IMR-90 (cell line): ENCODE results near the gene CAMK2N1. TPM values are rescaled to one million over a fixed set of nuclear protein-coding genes. Genes with fewer than 3 reads are reported as not detected.

ENCODE experiments used
- ATAC-seq: fragments of 200-7000 bp; cut with Tn5 transposase; 2 replicates; pipeline ENCODE4 v1.9.1; 2020; ENCODE audit warnings: low read depth, mild to moderate bottlenecking, moderate library complexity
- BruUV-seq: library from RNA; stranded (reverse); fragments of 400-500 nt; replicated peaks from 2 replicates; lab custom pipeline; 2021; lab: Mats Ljungman, UMichigan
- CTCF ChIA-PET: fragments of 300-600 bp; formaldehyde crosslinking; extraction: SDS; loops from one replicate; lab custom pipeline; 2021; ENCODE audit warnings: antibody characterized with exemption; lab: Yijun Ruan, JAX
- POLR2A ChIA-PET: fragments of 300-600 bp; sonication (Branson Sonifier 250); formaldehyde crosslinking; loops from one replicate; lab custom pipeline; 2022; ENCODE audit warnings: antibody characterized with exemption; ENCODE audit not compliant: unreplicated experiment; lab: Charles Lee
- DNase-seq: peaks from one replicate; pipeline ENCODE4 v3.0.0; 2013
- H2AFZ ChIP-seq: replicated peaks from 2 replicates; pipeline ENCODE3; 2013; ENCODE audit warnings: low read length, mild to moderate bottlenecking; ENCODE audit not compliant: poor library complexity
- H2AK5ac ChIP-seq: 2 replicates; pipeline ENCODE4 v1.6.1; 2013; ENCODE audit warnings: low read depth, low read length, inconsistent platforms
- H2AK9ac ChIP-seq: replicated peaks from 2 replicates; pipeline ENCODE3; 2013; ENCODE audit warnings: mild to moderate bottlenecking, low read depth, low read length, moderate library complexity; ENCODE audit not compliant: poor library complexity
- H2BK120ac ChIP-seq: 2 replicates; pipeline ENCODE4 v1.6.1; 2013; ENCODE audit warnings: low read depth, low read length, inconsistent platforms
- H2BK15ac ChIP-seq: 3 replicates; pipeline ENCODE4 v1.6.1; 2013; ENCODE audit warnings: low read depth, low read length, inconsistent platforms
- H2BK20ac ChIP-seq: 2 replicates; pipeline ENCODE4 v1.6.1; 2013; ENCODE audit warnings: low read depth, mild to moderate bottlenecking, inconsistent platforms, low read length, moderate library complexity
- H2BK5ac ChIP-seq: 2 replicates; pipeline ENCODE4 v1.6.1; 2013; ENCODE audit warnings: mild to moderate bottlenecking, low read depth, low read length, inconsistent platforms; ENCODE audit not compliant: poor library complexity, severe bottlenecking
- H3K14ac ChIP-seq: replicated peaks from 2 replicates; pipeline ENCODE4 v1.6.1; 2013; ENCODE audit warnings: low read depth, low read length, inconsistent platforms
- H3K18ac ChIP-seq: 2 replicates; pipeline ENCODE4 v1.6.1; 2013; ENCODE audit warnings: low read depth, low read length, control low read depth
- H3K23ac ChIP-seq: 2 replicates; pipeline ENCODE4 v1.6.1; 2013; ENCODE audit warnings: low read depth, low read length, inconsistent platforms
- H3K27ac ChIP-seq: 2 replicates; pipeline ENCODE4 v1.5.1; 2013; ENCODE audit warnings: mild to moderate bottlenecking, control low read depth, low read length; ENCODE audit not compliant: insufficient read depth
- H3K27me3 ChIP-seq: 2 replicates; pipeline ENCODE4 v1.6.1; 2013; ENCODE audit warnings: low read length; ENCODE audit not compliant: control insufficient read depth, insufficient read depth
- H3K36me3 ChIP-seq: 2 replicates; pipeline ENCODE4 v1.6.1; 2013; ENCODE audit warnings: low read length, mixed read lengths; ENCODE audit not compliant: control insufficient read depth, insufficient read depth
- H3K4ac ChIP-seq: 2 replicates; pipeline ENCODE4 v1.6.1; 2013; ENCODE audit warnings: low read depth, low read length, inconsistent platforms
- H3K4me1 ChIP-seq: 2 replicates; pipeline ENCODE4 v1.6.1; 2013; ENCODE audit warnings: low read length, mixed read lengths; ENCODE audit not compliant: control insufficient read depth, insufficient read depth
- H3K4me2 ChIP-seq: 2 replicates; pipeline ENCODE4 v1.6.1; 2013; ENCODE audit warnings: low read depth, mild to moderate bottlenecking, control low read depth, low read length, moderate library complexity
- H3K4me3 ChIP-seq: 2 replicates; pipeline ENCODE4 v1.5.1; 2013; ENCODE audit warnings: low read depth, mild to moderate bottlenecking, control low read depth, low read length, moderate library complexity; ENCODE audit not compliant: insufficient read depth
- H3K56ac ChIP-seq: 2 replicates; pipeline ENCODE4 v1.6.1; 2013; ENCODE audit warnings: low read length, inconsistent platforms; ENCODE audit not compliant: insufficient read depth; ENCODE audit errors: extremely low read depth
- H3K79me1 ChIP-seq, 2 experiments: 2 replicates each; pipeline ENCODE4 v1.6.1; 2013; ENCODE audit warnings: low read length in 2 of 2, inconsistent platforms in 1 of 2, low read depth in 1 of 2
- H3K9ac ChIP-seq: 2 replicates; pipeline ENCODE4 v1.6.1; 2013; ENCODE audit warnings: low read depth, low read length, control low read depth
- H3K9me1 ChIP-seq: 2 replicates; pipeline ENCODE4 v1.6.1; 2013; ENCODE audit warnings: low read length, inconsistent platforms; ENCODE audit not compliant: insufficient read depth
- H3K9me3 ChIP-seq: 2 replicates; pipeline ENCODE4 v1.6.1; 2013; ENCODE audit warnings: low read length; ENCODE audit not compliant: control insufficient read depth, insufficient read depth
- H4K20me1 ChIP-seq: 2 replicates; pipeline ENCODE4 v1.6.1; 2013; ENCODE audit warnings: low read length, inconsistent platforms; ENCODE audit not compliant: insufficient read depth
- H4K5ac ChIP-seq: 2 replicates; pipeline ENCODE4 v1.6.1; 2013; ENCODE audit warnings: mild to moderate bottlenecking, low read depth, low read length, control low read depth
- H4K8ac ChIP-seq, 2 experiments: 2 replicates each; pipeline ENCODE4 v1.6.1; 2013; ENCODE audit warnings: low read depth in 2 of 2, low read length in 2 of 2, control low read depth in 1 of 2, inconsistent platforms in 1 of 2
- H4K91ac ChIP-seq: 2 replicates; pipeline ENCODE4 v1.6.1; 2013; ENCODE audit warnings: low read depth, low read length, inconsistent platforms; ENCODE audit not compliant: insufficient read depth
- CEBPB ChIP-seq: IDR thresholded peaks from 2 replicates; pipeline ENCODE4 v1.6.1; 2012; ENCODE audit warnings: low read depth, low read length, improper control_type of control experiment
- ELK1 ChIP-seq: fragments of 150-350 bp; IDR thresholded peaks from 2 replicates; pipeline ENCODE4 v1.6.1; 2016; ENCODE audit warnings: low read depth, mild to moderate bottlenecking, low read length, moderate library complexity, borderline replicate concordance
- FOS ChIP-seq: fragments of 150-350 bp; IDR thresholded peaks from 2 replicates; pipeline ENCODE4 v1.6.1; 2016; ENCODE audit warnings: low read depth, low read length
- RAD21 ChIP-seq: IDR thresholded peaks from 2 replicates; pipeline ENCODE4 v1.6.1; 2012; ENCODE audit warnings: low read length, improper control_type of control experiment
- USF2 ChIP-seq: fragments of 150-350 bp; IDR thresholded peaks from 2 replicates; pipeline ENCODE4 v1.6.1; 2017; ENCODE audit warnings: mild to moderate bottlenecking, antibody characterized with exemption, low read length, low read depth
- WGBS, 2 experiments: methylation state at CpG; one replicate each; pipeline versions ENCODE4 v1.1.5 to v1.1.7; 2013; ENCODE audit warnings: missing lambda C conversion rate in 2 of 2; ENCODE audit not compliant: insufficient read length in 1 of 2; ENCODE audit errors: extremely low coverage in 2 of 2; 5-methylcytosine and 5-hydroxymethylcytosine counted together
- dilution Hi-C: fragments of 300-500 bp; cut with HindIII; formaldehyde crosslinking; loops from one replicate; pipeline ENCODE4 v1.14.3; 2018; ENCODE audit warnings: low sequenced_read_pairs; ENCODE audit not compliant: unreplicated experiment
- in situ Hi-C: fragments of 300-500 bp; cut with MboI; formaldehyde crosslinking; loops from 3 replicates; pipeline ENCODE4 v1.14.3; 2019; ENCODE audit warnings: low sequenced_read_pairs, inconsistent platforms, mixed read lengths
- intact Hi-C: fragments of 100-400 bp; cut with micrococcal nuclease; formaldehyde crosslinking; loops from 2 replicates; pipeline ENCODE4 v1.10.0; 2022
- polyA plus RNA-seq, 3 experiments: library from polyadenylated mRNA; depleted of rRNA; stranded (reverse); fragments of >200 nt; gene quantifications; 2 replicates each; pipeline ENCODE4 v1.2.3, GENCODE V29; 2012; ENCODE audit warnings: low replicate concordance in 1 of 3
- total RNA-seq: library from RNA; depleted of rRNA; stranded (reverse); fragments of >200 nt; gene quantifications from 2 replicates; pipeline ENCODE4 v1.2.3, GENCODE V29; 2012

The CAMK2N1 gene
- total and polyA plus RNA-seq, 2 of the 4 experiments (the other 2 are of a cell fraction) = 10.2 to 44.4 TPM

- ATAC-seq = no peak
- Histone ChIP-seq H3K36me3 (no peaks in the 10 kb centered on the region), H4K20me1 (no peaks in the 10 kb centered on the region), H2BK20ac (no peak overlapping the region), H4K5ac (no peak overlapping the region), H3K27ac (no peak overlapping the region), H3K23ac (no peak overlapping the region), H3K9me1 (peaks cover 8% of the 10 kb centered on the region; the same call in 1 of the 2 replicates), H4K8ac (no peak overlapping the region), H3K4ac (no peak overlapping the region), H2BK5ac (no peak overlapping the region), H3K4me2 (no peak overlapping the region), H2BK15ac (no peak overlapping the region), H3K79me1 (no peaks in the 10 kb centered on the region), H4K91ac (no peak overlapping the region), H2AK9ac (no peak overlapping the region), H3K18ac (no peak overlapping the region), H3K4me3 (no peak overlapping the region), H3K27me3 (peaks cover 38% of the 10 kb centered on the region), H3K9me3 (no peaks in the 10 kb centered on the region; the same call in none of the 2 replicates), H3K14ac (no peak overlapping the region), H3K56ac (no peak overlapping the region), H2AFZ (no peak overlapping the region), H3K4me1 (no peaks in the 10 kb centered on the region), H2AK5ac (no peak overlapping the region), H2BK120ac (no peak overlapping the region), H3K9ac (no peak overlapping the region)
- POLR2A ChIA-PET = no interaction called here
- dilution Hi-C loops = no loop called here
- no peak for TF ChIP-seq RAD21
- TF ChIP-seq ELK1 = no peak
- no peak for TF ChIP-seq CEBPB
- TF ChIP-seq USF2 = peak; percentile 13; the same call in 1 of the 2 replicates
- TF ChIP-seq FOS = no peak
- no TSS peak for BruUV-seq
- in situ Hi-C loops = no loop called here
- 93% methylated on average over 2 of the region's 2 CpGs; no CpG with 5 or more reads in 1 of the 2 experiments for WGBS, 2 experiments
- no peak for DNase-seq
- CTCF ChIA-PET = no interaction called here
- intact Hi-C loops = no loop called here
These were observed 27.3 kb downstream of the CAMK2N1 start for GRCh38 chr1:20458717-20459116.
